ENCODE results near the gene FADS3.

DNA sequence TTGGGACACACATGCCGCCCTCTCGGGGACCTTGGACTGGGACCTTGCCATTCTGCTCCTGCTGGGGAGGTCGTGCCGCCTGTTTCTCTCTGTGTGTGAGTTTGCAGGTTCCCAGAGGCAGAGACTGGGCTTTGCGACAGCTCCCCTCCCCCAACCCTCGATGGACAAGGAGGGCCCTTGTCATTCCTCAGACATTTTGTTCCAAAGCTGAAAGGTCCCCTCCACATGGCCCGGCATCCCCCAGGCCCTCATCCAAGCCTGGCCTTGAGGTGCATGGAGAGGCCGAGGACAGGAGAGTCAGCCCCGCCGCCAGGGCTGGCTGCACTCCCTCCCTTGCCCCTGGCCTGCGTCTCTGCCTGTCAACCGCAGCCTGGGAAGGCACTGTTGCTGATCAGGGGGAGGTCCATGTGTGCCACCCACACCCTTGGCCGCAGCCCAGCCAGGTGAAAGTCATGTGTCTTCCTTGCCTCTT, 37.6 kb downstream of the FADS3 start:
- TF ChIP-seq, protein P1, sequence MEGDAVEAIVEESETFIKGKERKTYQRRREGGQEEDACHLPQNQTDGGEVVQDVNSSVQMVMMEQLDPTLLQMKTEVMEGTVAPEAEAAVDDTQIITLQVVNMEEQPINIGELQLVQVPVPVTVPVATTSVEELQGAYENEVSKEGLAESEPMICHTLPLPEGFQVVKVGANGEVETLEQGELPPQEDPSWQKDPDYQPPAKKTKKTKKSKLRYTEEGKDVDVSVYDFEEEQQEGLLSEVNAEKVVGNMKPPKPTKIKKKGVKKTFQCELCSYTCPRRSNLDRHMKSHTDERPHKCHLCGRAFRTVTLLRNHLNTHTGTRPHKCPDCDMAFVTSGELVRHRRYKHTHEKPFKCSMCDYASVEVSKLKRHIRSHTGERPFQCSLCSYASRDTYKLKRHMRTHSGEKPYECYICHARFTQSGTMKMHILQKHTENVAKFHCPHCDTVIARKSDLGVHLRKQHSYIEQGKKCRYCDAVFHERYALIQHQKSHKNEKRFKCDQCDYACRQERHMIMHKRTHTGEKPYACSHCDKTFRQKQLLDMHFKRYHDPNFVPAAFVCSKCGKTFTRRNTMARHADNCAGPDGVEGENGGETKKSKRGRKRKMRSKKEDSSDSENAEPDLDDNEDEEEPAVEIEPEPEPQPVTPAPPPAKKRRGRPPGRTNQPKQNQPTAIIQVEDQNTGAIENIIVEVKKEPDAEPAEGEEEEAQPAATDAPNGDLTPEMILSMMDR (IDR thresholded peaks at IDR 0.05; ENCODE audit: low read length), result no peak
- TF ChIP-seq EZH2 (IDR thresholded peaks at IDR 0.05; ENCODE audit: borderline replicate concordance, low read length), result no peak
